H9 (cell line): ENCODE data around the gene GCNT2. TPM values are rescaled to one million over a fixed set of nuclear protein-coding genes. Genes with fewer than 3 reads are reported as not detected.

Source experiments
- DNase-seq: peaks from one replicate; pipeline ENCODE4 v3.0.0-alpha.2; 2017
- H2AFZ ChIP-seq: one replicate; pipeline ENCODE4 v1.6.1; 2013; ENCODE audit warnings: mild to moderate bottlenecking, low read length, control low read depth, moderate library complexity
- H2AK5ac ChIP-seq: 2 replicates; pipeline ENCODE4 v1.6.1; 2013; ENCODE audit warnings: low read length, control low read depth, mixed read lengths; ENCODE audit not compliant: insufficient read length
- H2BK120ac ChIP-seq: one replicate; pipeline ENCODE4 v1.6.1; 2013; ENCODE audit warnings: low read depth, mild to moderate bottlenecking, low read length, control low read depth, inconsistent platforms; ENCODE audit not compliant: poor library complexity, severe bottlenecking
- H2BK12ac ChIP-seq: 2 replicates; pipeline ENCODE4 v1.6.1; 2013; ENCODE audit warnings: low read length, control low read depth, mixed read lengths, low read depth; ENCODE audit not compliant: insufficient read length
- H2BK15ac ChIP-seq: 2 replicates; pipeline ENCODE4 v1.6.1; 2013; ENCODE audit warnings: low read depth, low read length, control low read depth
- H2BK20ac ChIP-seq: one replicate; pipeline ENCODE4 v1.6.1; 2013; ENCODE audit warnings: low read depth, mild to moderate bottlenecking, low read length, control low read depth, inconsistent platforms; ENCODE audit not compliant: poor library complexity, severe bottlenecking
- H2BK5ac ChIP-seq: 2 replicates; pipeline ENCODE4 v1.6.1; 2013; ENCODE audit warnings: low read length, control low read depth, mixed read lengths; ENCODE audit not compliant: insufficient read length
- H3K14ac ChIP-seq: 2 replicates; pipeline ENCODE4 v1.6.1; 2013; ENCODE audit warnings: low read length, control low read depth; ENCODE audit not compliant: insufficient read depth
- H3K18ac ChIP-seq: 2 replicates; pipeline ENCODE4 v1.6.1; 2013; ENCODE audit warnings: low read depth, mild to moderate bottlenecking, mixed read lengths, low read length, control low read depth; ENCODE audit not compliant: insufficient read length
- H3K23ac ChIP-seq: 2 replicates; pipeline ENCODE4 v1.6.1; 2013; ENCODE audit warnings: low read length, control low read depth, mixed read lengths, low read depth; ENCODE audit not compliant: insufficient read length
- H3K23me2 ChIP-seq: 2 replicates; pipeline ENCODE4 v1.6.1; 2013; ENCODE audit warnings: low read depth, mild to moderate bottlenecking, mixed read lengths, low read length, control low read depth; ENCODE audit not compliant: insufficient read length, poor library complexity, severe bottlenecking
- H3K27ac ChIP-seq: 2 replicates; pipeline ENCODE4 v1.5.1; 2013; ENCODE audit warnings: low read length, control low read depth, mixed read lengths, low read depth; ENCODE audit not compliant: insufficient read length
- H3K27me3 ChIP-seq: 2 replicates; pipeline ENCODE4 v1.6.1; 2013; ENCODE audit warnings: low read length, control low read depth, inconsistent platforms; ENCODE audit not compliant: insufficient read depth
- H3K4ac ChIP-seq: 2 replicates; pipeline ENCODE4 v1.6.1; 2013; ENCODE audit warnings: low read depth, mild to moderate bottlenecking, control low read depth, inconsistent platforms, low read length, moderate library complexity
- H3K4me1 ChIP-seq: 2 replicates; pipeline ENCODE4 v1.6.1; 2013; ENCODE audit warnings: low read length, control low read depth, inconsistent platforms; ENCODE audit not compliant: insufficient read depth
- H3K4me2 ChIP-seq: 2 replicates; pipeline ENCODE4 v1.6.1; 2013; ENCODE audit warnings: low read length, control low read depth, mixed read lengths; ENCODE audit not compliant: insufficient read length, insufficient read depth
- H3K56ac ChIP-seq: 2 replicates; pipeline ENCODE4 v1.6.1; 2013; ENCODE audit warnings: low read depth, mild to moderate bottlenecking, mixed read lengths, low read length, control low read depth; ENCODE audit not compliant: insufficient read length
- H3K79me1 ChIP-seq: 2 replicates; pipeline ENCODE4 v1.6.1; 2013; ENCODE audit warnings: low read depth, mild to moderate bottlenecking, moderate library complexity, low read length, control low read depth, inconsistent platforms; ENCODE audit not compliant: insufficient read depth, poor library complexity, severe bottlenecking
- H3K79me2 ChIP-seq: 2 replicates; pipeline ENCODE4 v1.6.1; 2013; ENCODE audit warnings: low read length, control low read depth, inconsistent platforms; ENCODE audit not compliant: insufficient read depth
- H3K9ac ChIP-seq: 2 replicates; pipeline ENCODE4 v1.6.1; 2013; ENCODE audit warnings: low read length, control low read depth, mixed read lengths; ENCODE audit not compliant: insufficient read length; ENCODE audit errors: extremely low read depth
- H3K9me3 ChIP-seq: one replicate; pipeline ENCODE4 v1.6.1; 2013; ENCODE audit warnings: low read depth, low read length, inconsistent platforms; ENCODE audit not compliant: control insufficient read depth
- H3T11ph ChIP-seq: one replicate; pipeline ENCODE4 v1.6.1; 2013; ENCODE audit warnings: mild to moderate bottlenecking, low read length, control low read depth, inconsistent platforms
- H4K20me1 ChIP-seq: one replicate; pipeline ENCODE4 v1.6.1; 2013; ENCODE audit not compliant: control insufficient read depth, insufficient read length, insufficient read depth
- H4K5ac ChIP-seq: 2 replicates; pipeline ENCODE4 v1.6.1; 2013; ENCODE audit warnings: low read depth, mild to moderate bottlenecking, mixed read lengths, low read length, control low read depth; ENCODE audit not compliant: insufficient read length
- H4K8ac ChIP-seq: replicated peaks from 2 replicates; pipeline ENCODE4 v1.6.1; 2013; ENCODE audit warnings: low read length, control low read depth, mixed read lengths, low read depth; ENCODE audit not compliant: insufficient read length
- H4K91ac ChIP-seq: 2 replicates; pipeline ENCODE4 v1.6.1; 2013; ENCODE audit warnings: low read depth, mild to moderate bottlenecking, moderate library complexity, mixed read lengths, low read length, control low read depth; ENCODE audit not compliant: insufficient read length
- H3K27ac Mint-ChIP-seq, 3 experiments: 2 replicates in 2 of 3; 3 replicates in 1 of 3; pipeline ENCODE4 v1.8.0; 2020 to 2021; ENCODE audit warnings: mixed read lengths in 3 of 3, mild to moderate bottlenecking in 1 of 3, moderate library complexity in 1 of 3
- H3K27me3 Mint-ChIP-seq: 2 replicates; pipeline ENCODE4 v1.8.0; 2021; ENCODE audit warnings: low read depth, mild to moderate bottlenecking, moderate library complexity, mixed read lengths
- H3K36me3 Mint-ChIP-seq, 3 experiments: 2 replicates in 2 of 3; 3 replicates in 1 of 3; pipeline ENCODE4 v1.8.0; 2020 to 2021; ENCODE audit warnings: low read depth in 3 of 3, mixed read lengths in 3 of 3; ENCODE audit not compliant: insufficient read depth in 1 of 3
- H3K4me1 Mint-ChIP-seq, 2 experiments: 2 replicates each; pipeline ENCODE4 v1.8.0; 2020; ENCODE audit warnings: mixed read lengths in 2 of 2
- H3K4me3 Mint-ChIP-seq, 2 experiments: 2 replicates in 1 of 2; 3 replicates in 1 of 2; pipeline ENCODE4 v1.8.0; 2020 to 2021; ENCODE audit warnings: mild to moderate bottlenecking in 2 of 2, mixed read lengths in 2 of 2, moderate library complexity in 1 of 2
- H3K9me3 Mint-ChIP-seq, 2 experiments: 2 replicates in 1 of 2; 3 replicates in 1 of 2; pipeline ENCODE4 v1.8.0; 2020; ENCODE audit warnings: mild to moderate bottlenecking in 2 of 2, mixed read lengths in 2 of 2, moderate library complexity in 1 of 2
- WGBS: extraction: QIAGEN DNeasy Blood & Tissue Kit; methylation state at CpG from one replicate; pipeline ENCODE4 v1.1.7; 2013; ENCODE audit warnings: missing lambda C conversion rate, low lambda C conversion rate, mixed read lengths; ENCODE audit not compliant: insufficient read length; ENCODE audit errors: extremely low coverage; 5-methylcytosine and 5-hydroxymethylcytosine counted together
- total RNA-seq: library from RNA; stranded (reverse); gene quantifications from 2 replicates; pipeline ENCODE4 v1.2.1, GENCODE V29; 2021
- TF ChIP-seq, protein P1 (sequence below): fragments of 200-600 bp; sonication (generic); conservative IDR thresholded peaks from 3 replicates; pipeline ENCODE4 v1.8.0; 2021; ENCODE audit warnings: antibody characterized with exemption, mild to moderate bottlenecking

Gene GCNT2
- total RNA-seq, 1 experiment from 2014 or later, result 41.7 TPM

DNA sequence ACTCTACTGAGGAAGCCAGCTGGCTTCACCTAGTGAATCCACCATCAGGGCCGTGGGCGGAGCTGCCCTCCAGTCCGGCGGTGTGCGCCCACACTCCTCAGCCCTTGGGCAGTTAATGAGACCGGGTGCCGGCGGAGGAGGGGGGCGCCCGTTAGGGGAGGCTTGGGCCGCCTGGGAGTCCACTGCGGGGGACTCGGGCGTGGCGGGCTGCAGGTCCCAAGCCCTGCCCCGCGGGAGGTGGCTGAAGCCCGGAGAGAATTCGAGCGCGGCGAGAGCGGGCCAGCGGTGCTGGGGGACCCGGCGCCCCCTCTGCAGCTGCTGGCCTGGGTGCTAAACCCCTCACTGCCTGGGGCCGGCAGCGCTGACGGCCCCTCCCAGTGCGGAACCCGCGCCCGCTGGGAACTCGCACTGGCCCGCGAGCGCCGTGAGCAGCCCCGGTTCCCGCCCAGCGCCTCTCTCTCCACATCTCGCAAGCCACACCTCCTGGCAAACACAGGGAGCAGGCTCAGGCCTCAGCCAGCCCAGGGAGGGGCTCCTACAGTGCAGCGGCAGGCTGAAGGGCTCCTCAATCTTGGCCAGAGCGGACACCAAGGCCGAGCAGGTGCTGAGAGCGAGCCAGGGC is 38.4 kb upstream of the GCNT2 start:
- Histone ChIP-seq H3K4ac (no peak overlapping the region), H3K27ac (no peak overlapping the region), H3K56ac (no peak overlapping the region), H2BK12ac (no peak overlapping the region), H3K23me2 (peaks cover 1% of the 10 kb centered on the region), H3K9ac (no peak overlapping the region), H3K4me1 (no peaks in the 10 kb centered on the region), H2BK15ac (no peak overlapping the region), H4K5ac (no peak overlapping the region), H3K27me3 (no peaks in the 10 kb centered on the region), H2BK5ac (no peak overlapping the region), H3K23ac (no peak overlapping the region), H2BK20ac (no peak overlapping the region), H4K20me1 (no peaks in the 10 kb centered on the region), H3K79me2 (no peaks in the 10 kb centered on the region), H3K18ac (no peak overlapping the region), H2AFZ (no peak overlapping the region), H4K8ac (no peak overlapping the region), H3K79me1 (no peaks in the 10 kb centered on the region), H2AK5ac (no peak overlapping the region), H3K9me3 (no peaks in the 10 kb centered on the region), H3K4me2 (no peak overlapping the region), H2BK120ac (no peak overlapping the region), H4K91ac (no peak overlapping the region), H3K14ac (no peak overlapping the region), H3T11ph (no peak overlapping the region)
- no peak overlapping the region for H3K4me3 Mint-ChIP-seq
- H3K4me1 Mint-ChIP-seq, result peaks cover 11 to 13% of the 10 kb centered on the region in 2 experiments
- H3K36me3 Mint-ChIP-seq, result no peaks in the 10 kb centered on the region; a peak in 2 of 7 replicates
- TF ChIP-seq, protein P1, sequence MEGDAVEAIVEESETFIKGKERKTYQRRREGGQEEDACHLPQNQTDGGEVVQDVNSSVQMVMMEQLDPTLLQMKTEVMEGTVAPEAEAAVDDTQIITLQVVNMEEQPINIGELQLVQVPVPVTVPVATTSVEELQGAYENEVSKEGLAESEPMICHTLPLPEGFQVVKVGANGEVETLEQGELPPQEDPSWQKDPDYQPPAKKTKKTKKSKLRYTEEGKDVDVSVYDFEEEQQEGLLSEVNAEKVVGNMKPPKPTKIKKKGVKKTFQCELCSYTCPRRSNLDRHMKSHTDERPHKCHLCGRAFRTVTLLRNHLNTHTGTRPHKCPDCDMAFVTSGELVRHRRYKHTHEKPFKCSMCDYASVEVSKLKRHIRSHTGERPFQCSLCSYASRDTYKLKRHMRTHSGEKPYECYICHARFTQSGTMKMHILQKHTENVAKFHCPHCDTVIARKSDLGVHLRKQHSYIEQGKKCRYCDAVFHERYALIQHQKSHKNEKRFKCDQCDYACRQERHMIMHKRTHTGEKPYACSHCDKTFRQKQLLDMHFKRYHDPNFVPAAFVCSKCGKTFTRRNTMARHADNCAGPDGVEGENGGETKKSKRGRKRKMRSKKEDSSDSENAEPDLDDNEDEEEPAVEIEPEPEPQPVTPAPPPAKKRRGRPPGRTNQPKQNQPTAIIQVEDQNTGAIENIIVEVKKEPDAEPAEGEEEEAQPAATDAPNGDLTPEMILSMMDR, result no peak
- WGBS, result no CpG with 5 or more reads among the region's 46 CpGs
- no peak overlapping the region for H3K27ac Mint-ChIP-seq
- H3K9me3 Mint-ChIP-seq, result peaks cover 4 to 9% of the 10 kb centered on the region in 2 experiments
- DNase-seq, result peak; percentile 44
- H3K27me3 Mint-ChIP-seq, result peaks cover 8% of the 10 kb centered on the region
